Activated T-cell treated with anti-CD3 and anti-CD28 coated beads, Interleukin-2, amount 50 U/mL, for 24 hours (primary cell): ENCODE results near the gene RXFP2.

Experiments
- DNase-seq: peaks from one replicate; pipeline ENCODE4 v3.0.0-alpha.2; 2020
- H3K27ac Mint-ChIP-seq: 2 replicates; pipeline ENCODE4 v1.8.0; 2020; ENCODE audit warnings: mild to moderate bottlenecking, mixed read lengths
- H3K27me3 Mint-ChIP-seq: 2 replicates; pipeline ENCODE4 v1.8.0; 2020; ENCODE audit warnings: mixed read lengths
- H3K36me3 Mint-ChIP-seq: 2 replicates; pipeline ENCODE4 v1.8.0; 2020; ENCODE audit warnings: low read depth, mixed read lengths
- H3K4me1 Mint-ChIP-seq: 2 replicates; pipeline ENCODE4 v1.8.0; 2020; ENCODE audit warnings: low read depth, mixed read lengths
- H3K4me3 Mint-ChIP-seq: 2 replicates; pipeline ENCODE4 v1.8.0; 2020; ENCODE audit warnings: mild to moderate bottlenecking, moderate library complexity, mixed read lengths
- H3K9me3 Mint-ChIP-seq: 2 replicates; pipeline ENCODE4 v1.8.0; 2020; ENCODE audit warnings: mixed read lengths

The RXFP2 gene

DNA sequence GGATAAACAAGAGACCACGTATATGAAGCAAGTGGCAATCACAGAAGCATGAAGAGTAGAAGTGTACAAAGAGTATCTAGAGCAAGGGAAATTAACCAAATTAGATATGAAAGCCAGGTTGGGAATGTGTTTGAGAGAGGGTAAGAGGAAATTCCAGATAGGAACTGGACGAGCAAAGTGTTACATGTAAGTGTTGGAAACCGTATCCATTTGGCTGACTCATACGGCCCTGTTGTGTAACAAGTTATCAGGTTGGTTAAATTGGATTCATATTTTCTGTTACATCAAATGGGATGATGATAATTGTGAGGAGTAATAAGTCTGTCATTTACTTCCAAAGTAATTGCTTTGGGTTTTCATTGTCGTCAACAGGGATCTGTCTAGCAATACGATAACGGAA, 46.7 kb downstream of the RXFP2 start:
- Mint-ChIP-seq H3K9me3 (no peaks in the 10 kb centered on the region), H3K27ac (no peak overlapping the region), H3K4me3 (no peak overlapping the region), H3K27me3 (peaks cover 4% of the 10 kb centered on the region), H3K4me1 (no peaks in the 10 kb centered on the region), H3K36me3 (no peaks in the 10 kb centered on the region)
- DNase-seq, result no peak

DNA sequence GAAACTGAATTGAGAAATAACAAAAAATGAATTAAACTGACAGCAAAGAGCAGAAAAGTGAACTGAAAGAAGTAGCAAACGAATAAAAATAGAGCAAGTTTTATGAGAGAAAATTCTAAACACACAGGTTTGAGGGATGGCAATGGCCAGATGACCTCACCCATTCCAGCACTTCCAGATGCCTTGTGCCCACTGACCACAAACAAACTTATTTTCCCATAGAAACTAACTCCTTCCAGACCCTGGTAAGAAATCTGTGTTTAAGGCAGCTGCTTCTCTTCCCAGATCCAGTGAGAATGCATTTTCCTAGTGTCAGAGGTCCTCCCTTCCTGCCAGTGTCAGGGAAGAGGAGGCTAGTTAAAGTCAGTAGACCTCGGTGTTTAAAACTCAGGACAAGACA, 51.7 kb downstream of the RXFP2 start:
- Mint-ChIP-seq H3K4me1 (no peaks in the 10 kb centered on the region), H3K27ac (no peak overlapping the region), H3K9me3 (no peaks in the 10 kb centered on the region), H3K27me3 (no peaks in the 10 kb centered on the region), H3K36me3 (no peaks in the 10 kb centered on the region), H3K4me3 (no peak overlapping the region)
- no peak for DNase-seq

DNA sequence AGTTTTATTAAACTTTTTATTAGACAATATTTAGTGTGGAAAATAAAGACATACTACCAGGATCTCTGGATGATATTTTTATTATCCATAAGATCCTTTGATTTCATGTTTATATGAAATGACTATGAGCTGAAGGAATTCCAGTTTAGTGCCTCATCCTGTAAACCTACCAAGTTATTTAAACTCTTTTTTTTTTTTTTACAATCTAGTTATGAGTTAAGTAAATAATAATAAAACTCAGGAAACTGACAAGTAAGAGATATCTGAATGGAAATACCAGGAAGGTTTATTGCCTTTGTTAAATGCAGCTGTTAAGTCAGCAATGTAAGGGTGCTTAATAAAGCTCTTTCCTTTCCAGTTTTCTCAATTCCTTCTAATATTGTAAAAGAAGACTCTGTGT, 53.9 kb downstream of the RXFP2 start:
- H3K36me3 Mint-ChIP-seq, result no peaks in the 10 kb centered on the region

DNA sequence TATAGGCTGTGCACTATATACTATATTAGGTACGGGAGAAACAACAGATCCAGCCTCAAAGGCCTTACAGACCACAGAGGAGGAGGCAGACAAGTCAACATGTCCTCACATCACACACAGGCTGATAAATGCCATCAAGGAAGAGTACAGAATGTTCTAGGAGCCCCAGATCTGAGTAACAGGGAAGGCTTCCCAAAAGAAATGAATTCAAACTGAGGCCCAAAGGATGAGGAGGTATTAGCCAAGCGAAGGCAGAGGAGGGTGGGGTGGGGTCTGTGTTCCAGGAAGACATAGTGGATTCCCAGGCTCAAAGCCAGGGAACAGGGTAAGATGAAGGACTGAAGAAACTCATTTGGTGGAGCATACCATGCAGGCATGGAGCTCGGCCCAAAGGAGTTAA, 55.1 kb downstream of the RXFP2 start:
- no peak for DNase-seq
- no peak overlapping the region for H3K4me3 Mint-ChIP-seq
- no peaks in the 10 kb centered on the region for H3K4me1 Mint-ChIP-seq
- H3K9me3 Mint-ChIP-seq, result no peaks in the 10 kb centered on the region
- H3K36me3 Mint-ChIP-seq, result no peaks in the 10 kb centered on the region
- H3K27me3 Mint-ChIP-seq, result no peaks in the 10 kb centered on the region
- no peak overlapping the region for H3K27ac Mint-ChIP-seq

More for the DNA sequence above, 53.9 kb downstream of the RXFP2 start:
- Mint-ChIP-seq H3K4me1 (no peaks in the 10 kb centered on the region), H3K27me3 (no peaks in the 10 kb centered on the region), H3K9me3 (no peaks in the 10 kb centered on the region), H3K4me3 (no peak overlapping the region), H3K27ac (no peak overlapping the region)
- DNase-seq, result no peak

DNA sequence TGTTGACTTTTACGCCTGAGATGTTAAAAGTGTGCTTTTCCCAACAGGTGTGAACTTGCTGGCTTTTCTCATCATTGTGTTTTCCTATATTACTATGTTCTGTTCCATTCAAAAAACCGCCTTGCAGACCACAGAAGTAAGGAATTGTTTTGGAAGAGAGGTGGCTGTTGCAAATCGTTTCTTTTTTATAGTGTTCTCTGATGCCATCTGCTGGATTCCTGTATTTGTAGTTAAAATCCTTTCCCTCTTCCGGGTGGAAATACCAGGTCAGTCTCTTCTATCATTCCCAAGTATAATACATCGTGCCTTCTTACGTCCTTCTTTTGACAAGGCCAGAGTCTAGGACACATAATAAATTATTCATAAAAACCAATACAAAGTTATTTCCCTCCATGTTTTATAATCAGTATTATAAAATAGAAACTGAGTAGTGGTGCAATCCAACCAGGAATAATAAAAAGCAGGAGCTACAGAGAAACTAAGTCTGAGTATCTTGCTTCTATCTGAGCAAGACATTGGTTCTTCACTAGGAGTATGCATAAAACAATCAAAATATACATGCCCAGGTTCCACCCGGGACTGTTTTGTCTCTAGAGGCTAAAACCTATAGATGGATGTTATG, 57.9 kb downstream of the RXFP2 start:
- Mint-ChIP-seq H3K27me3 (no peaks in the 10 kb centered on the region), H3K9me3 (no peaks in the 10 kb centered on the region), H3K36me3 (no peaks in the 10 kb centered on the region), H3K27ac (no peak overlapping the region), H3K4me1 (peaks cover 3% of the 10 kb centered on the region), H3K4me3 (no peak overlapping the region)
- DNase-seq, result no peak

DNA sequence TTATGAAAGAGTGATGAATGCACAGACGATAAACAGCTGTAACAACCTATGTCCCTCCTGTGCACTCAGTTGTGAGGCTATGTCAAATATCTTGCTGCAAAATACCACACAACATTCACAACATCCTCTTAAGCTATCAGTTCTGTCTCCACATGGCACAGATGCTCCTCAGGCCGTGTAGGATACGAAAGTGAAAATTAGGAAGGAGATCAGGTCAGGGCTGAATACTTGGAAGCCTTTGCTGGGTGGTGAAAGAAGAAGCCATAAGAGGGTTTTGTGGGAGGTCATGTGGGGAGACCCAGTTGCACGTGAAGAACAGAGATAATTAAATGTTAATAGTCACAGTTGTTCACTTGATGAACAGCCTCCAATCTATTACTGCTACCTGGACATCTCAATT, 58.9 kb downstream of the RXFP2 start:
- no peaks in the 10 kb centered on the region for H3K9me3 Mint-ChIP-seq

DNA sequence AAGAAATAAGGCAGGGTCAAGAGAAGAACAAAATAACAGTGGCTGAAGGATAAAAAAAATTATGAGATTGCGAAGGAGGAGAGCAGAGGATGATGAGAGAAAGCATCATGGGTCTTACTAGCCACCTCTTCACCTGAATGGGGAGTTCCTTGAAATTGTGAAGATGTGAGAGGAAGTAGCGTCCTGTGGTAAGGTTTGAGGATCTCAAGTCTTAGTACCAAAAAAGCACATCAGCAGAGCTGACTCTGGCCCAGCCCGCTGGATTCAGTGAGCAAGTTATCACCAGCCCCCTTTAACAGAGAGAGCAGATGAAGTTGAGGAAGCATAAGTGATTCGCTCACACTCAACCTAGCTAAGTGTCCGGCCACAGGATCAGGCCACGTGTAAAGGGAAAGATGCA, 61.8 kb downstream of the RXFP2 start:
- DNase-seq, result no peak
- H3K4me1 Mint-ChIP-seq, result peaks cover 6% of the 10 kb centered on the region
- no peaks in the 10 kb centered on the region for H3K27me3 Mint-ChIP-seq
- H3K9me3 Mint-ChIP-seq, result no peaks in the 10 kb centered on the region
- no peaks in the 10 kb centered on the region for H3K36me3 Mint-ChIP-seq
- H3K4me3 Mint-ChIP-seq, result no peak overlapping the region
- no peak overlapping the region for H3K27ac Mint-ChIP-seq

More for the DNA sequence above, 58.9 kb downstream of the RXFP2 start:
- no peak overlapping the region for H3K4me3 Mint-ChIP-seq
- H3K27me3 Mint-ChIP-seq, result no peaks in the 10 kb centered on the region
- no peaks in the 10 kb centered on the region for H3K36me3 Mint-ChIP-seq
- H3K27ac Mint-ChIP-seq, result no peak overlapping the region
- H3K4me1 Mint-ChIP-seq, result peaks cover 5% of the 10 kb centered on the region
- no peak for DNase-seq

DNA sequence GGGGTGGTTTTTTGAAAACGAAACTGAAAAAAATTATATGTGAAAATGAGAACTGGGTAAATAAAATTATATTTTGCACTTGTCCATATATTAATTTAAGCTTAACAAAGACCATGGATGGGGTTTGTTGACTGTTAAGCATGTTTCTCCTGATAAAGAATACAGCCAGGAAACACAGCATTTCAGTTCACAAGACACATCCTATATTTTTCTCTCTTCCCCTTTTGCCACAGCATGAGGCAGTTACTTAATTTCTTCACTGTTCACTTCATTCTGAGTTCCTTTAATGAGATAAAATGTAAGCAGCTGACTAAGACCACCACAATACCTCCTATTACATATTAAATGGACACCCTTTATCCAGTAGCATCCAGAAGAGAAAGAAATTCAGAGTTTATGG, 64.0 kb downstream of the RXFP2 start:
- Mint-ChIP-seq H3K4me1 (peaks cover 17% of the 10 kb centered on the region), H3K36me3 (no peaks in the 10 kb centered on the region), H3K9me3 (no peaks in the 10 kb centered on the region), H3K4me3 (no peak overlapping the region), H3K27ac (no peak overlapping the region), H3K27me3 (no peaks in the 10 kb centered on the region)
- DNase-seq, result no peak

DNA sequence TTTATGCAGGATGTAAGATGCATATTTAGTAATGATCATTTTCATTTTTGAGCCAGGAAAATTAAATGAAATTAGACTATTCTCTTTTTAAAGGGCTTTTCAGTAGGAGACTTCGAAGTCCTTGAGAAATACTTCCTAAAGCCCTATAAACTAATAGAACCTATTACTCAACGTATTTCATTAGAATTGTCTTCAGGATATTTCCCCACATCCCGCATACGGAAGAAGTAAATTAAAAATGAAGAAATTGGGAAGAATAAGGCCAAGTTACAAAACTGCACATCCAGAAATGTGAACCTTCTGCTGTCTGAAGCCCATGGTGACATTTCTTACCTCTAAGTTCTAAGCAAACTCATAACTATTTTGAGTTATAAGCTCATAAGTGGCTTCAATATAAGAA, 66.5 kb downstream of the RXFP2 start:
- no peak for DNase-seq
- H3K27ac Mint-ChIP-seq, result no peak overlapping the region
- H3K4me1 Mint-ChIP-seq, result peaks cover 16% of the 10 kb centered on the region
- H3K4me3 Mint-ChIP-seq, result no peak overlapping the region
- no peaks in the 10 kb centered on the region for H3K27me3 Mint-ChIP-seq
- H3K36me3 Mint-ChIP-seq, result no peaks in the 10 kb centered on the region
- peaks cover 9% of the 10 kb centered on the region for H3K9me3 Mint-ChIP-seq

DNA sequence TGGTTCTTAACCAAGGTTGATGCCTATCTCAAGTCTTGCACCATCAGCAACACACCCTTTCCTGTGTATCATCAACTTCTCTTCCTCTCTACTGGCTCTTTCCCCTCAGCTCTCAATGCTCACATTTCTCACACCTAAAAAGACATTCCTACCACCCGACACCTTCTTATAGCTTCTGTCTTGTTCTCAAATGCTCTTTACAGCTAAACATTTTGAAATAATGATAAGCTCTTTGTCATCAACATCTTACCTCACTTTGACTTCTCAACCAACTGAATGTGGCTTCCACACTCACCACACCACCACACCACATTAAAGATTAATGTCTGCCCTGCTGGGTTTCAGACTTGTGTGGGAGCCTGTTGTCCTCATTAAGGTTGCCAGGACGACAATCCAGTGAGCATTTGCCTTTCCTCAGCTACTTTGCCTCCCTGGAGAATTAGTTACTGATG, 67.8 kb downstream of the RXFP2 start:
- Mint-ChIP-seq H3K36me3 (no peaks in the 10 kb centered on the region), H3K27ac (no peak overlapping the region), H3K27me3 (no peaks in the 10 kb centered on the region), H3K4me1 (peaks cover 14% of the 10 kb centered on the region), H3K9me3 (peaks cover 9% of the 10 kb centered on the region), H3K4me3 (no peak overlapping the region)
- no peak for DNase-seq

DNA sequence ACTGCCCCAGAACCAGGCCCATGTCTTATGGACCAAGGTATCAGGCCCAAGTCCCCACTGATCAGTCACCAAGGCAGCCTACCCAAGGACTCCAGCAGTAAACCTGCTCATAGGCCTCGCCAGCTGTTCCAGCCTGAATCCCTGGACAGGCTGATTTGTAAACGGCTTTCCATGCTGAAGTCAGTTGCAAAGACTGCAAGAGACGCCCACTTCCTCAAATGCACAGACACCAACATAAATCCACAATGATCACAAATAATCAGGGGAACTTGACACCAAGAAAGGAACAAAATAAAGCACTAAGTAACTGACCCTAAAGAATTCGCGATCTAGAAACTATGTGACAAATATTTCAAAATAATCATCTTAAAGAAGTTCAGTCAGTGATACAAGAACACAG, 75.2 kb downstream of the RXFP2 start:
- DNase-seq, result no peak
- Mint-ChIP-seq H3K4me1 (no peaks in the 10 kb centered on the region), H3K4me3 (no peak overlapping the region), H3K27me3 (no peaks in the 10 kb centered on the region), H3K36me3 (no peaks in the 10 kb centered on the region), H3K27ac (no peak overlapping the region), H3K9me3 (peaks cover 24% of the 10 kb centered on the region)

DNA sequence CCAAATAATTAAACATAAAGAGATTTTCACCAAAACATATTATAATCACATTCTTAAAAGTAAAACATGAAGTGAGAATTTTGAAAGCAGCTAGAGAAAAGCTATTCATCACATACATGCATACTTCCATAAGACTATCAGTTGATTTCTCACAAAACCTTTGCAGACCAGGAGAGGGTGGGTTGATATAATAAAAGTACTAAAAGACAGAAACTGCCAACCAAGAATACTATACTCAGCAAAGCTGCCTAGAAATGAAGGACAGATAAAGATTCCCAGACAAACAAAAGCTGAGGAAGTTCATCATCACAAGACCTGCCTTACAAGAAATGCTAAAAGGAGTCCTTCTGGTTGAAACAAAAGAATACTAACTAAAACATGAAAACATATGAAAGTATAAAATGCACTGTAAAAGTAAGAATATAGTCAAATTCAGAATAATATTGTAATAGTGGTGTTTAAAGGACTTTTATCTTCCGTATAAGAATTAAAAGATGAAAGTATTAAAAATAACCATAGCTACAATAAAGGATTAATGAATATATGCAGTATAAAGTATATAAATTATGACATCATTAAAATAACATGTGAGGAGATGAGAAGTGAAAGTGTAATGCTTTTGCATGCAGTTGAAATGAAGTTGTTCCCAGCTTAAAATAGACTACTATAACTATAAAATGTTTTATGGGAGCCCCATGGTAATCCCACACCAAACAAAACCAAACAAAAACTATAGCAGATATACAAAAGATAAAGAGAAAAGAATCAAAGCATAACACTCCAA, 76.2 kb downstream of the RXFP2 start:
- H3K9me3 Mint-ChIP-seq, result peaks cover 17% of the 10 kb centered on the region
- no peak overlapping the region for H3K27ac Mint-ChIP-seq
- no peaks in the 10 kb centered on the region for H3K27me3 Mint-ChIP-seq
- H3K4me1 Mint-ChIP-seq, result no peaks in the 10 kb centered on the region
- no peak overlapping the region for H3K4me3 Mint-ChIP-seq
- no peak for DNase-seq
- no peaks in the 10 kb centered on the region for H3K36me3 Mint-ChIP-seq

DNA sequence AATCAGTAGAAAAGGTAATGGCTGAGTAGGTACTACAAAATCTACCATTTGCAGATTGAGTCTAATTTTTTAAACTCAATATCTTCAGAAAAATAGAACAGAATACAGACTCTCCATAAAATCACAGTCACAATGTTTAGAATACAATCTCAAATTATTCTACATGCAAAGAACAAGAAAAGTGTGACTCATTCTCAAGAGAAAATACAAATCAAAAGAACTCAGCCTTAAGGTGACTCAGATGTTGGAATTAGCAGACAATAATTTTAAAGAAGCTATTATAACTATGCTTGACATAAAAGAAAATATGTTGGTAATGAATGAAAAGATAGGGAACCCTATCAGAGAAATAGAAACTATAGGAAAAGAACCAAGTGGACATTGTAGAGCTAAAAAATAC, 78.9 kb downstream of the RXFP2 start:
- Mint-ChIP-seq H3K36me3 (no peaks in the 10 kb centered on the region), H3K4me3 (no peak overlapping the region), H3K27ac (no peak overlapping the region), H3K27me3 (no peaks in the 10 kb centered on the region), H3K9me3 (peaks cover 17% of the 10 kb centered on the region), H3K4me1 (no peaks in the 10 kb centered on the region)
- no peak for DNase-seq

DNA sequence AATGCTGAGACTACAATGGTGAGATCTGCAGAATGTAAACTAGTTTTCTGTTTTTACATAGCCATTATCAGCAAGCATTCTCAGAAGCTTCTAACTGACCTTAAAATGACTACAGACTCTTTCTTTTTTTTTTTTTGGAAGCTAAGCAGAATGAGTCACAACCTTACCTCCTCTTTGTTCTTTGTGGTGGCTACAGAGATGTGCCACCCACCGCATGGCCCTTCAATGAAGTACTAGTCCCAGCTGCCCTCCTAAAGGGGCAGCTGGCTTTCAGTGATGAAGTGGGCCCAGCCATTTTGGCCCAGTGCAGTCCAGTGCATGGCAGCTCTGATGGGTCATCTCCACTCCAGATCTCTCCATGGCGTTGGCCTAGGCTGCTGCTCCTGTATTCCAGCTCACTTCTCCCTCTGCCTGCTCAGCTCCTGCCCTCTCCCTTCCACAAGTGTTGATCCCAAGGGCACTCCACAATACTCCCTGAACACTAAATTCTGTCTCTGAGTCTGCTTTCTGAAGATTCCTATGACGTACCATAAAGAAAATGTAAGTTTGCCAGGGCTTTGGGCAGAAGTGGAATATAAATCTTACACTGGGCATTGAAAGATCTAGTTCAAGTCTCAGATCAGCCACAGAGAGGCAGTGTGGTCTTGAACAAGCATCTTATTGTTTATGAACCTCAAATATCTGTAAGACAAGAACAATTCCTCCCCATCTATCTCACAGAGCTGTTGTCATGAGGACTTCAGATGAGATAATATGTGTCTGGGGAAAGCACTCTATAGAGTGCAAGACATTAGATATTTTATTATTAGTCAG, 85.6 kb downstream of the RXFP2 start:
- no peak for DNase-seq
- Mint-ChIP-seq H3K27me3 (no peaks in the 10 kb centered on the region), H3K4me1 (no peaks in the 10 kb centered on the region), H3K36me3 (no peaks in the 10 kb centered on the region), H3K9me3 (no peaks in the 10 kb centered on the region), H3K27ac (no peak overlapping the region), H3K4me3 (no peak overlapping the region)

DNA sequence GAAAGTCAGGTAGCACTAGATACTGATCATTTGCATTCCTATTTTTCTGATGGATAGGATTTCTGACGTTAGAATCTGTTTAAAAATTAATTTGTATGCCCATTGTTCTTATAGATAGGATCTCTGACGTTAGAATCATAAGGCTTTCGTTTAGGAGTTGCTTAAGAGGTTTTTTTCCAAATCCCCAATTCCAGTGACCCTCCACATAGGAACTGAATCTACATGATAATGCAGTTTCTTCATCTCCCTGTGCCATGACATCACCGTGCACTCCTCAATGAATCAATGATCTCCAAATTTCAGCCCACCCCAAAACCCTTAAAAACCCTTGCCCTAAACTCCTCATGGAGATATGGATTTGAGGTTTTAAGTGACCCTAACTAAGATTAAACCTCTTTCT, 87.2 kb downstream of the RXFP2 start:
- no peaks in the 10 kb centered on the region for H3K36me3 Mint-ChIP-seq
- no peaks in the 10 kb centered on the region for H3K9me3 Mint-ChIP-seq
- no peak overlapping the region for H3K4me3 Mint-ChIP-seq
- no peaks in the 10 kb centered on the region for H3K27me3 Mint-ChIP-seq
- no peaks in the 10 kb centered on the region for H3K4me1 Mint-ChIP-seq
- no peak overlapping the region for H3K27ac Mint-ChIP-seq
- no peak for DNase-seq
